ENCODE data around the gene FNIP1.

FNIP1 gene

GRCh38 chr5:131794586-131794985 is 2.2 kb downstream of the FNIP1 start:
- no peak for DNase-seq
- no peak overlapping the region for H3K27ac ChIP-seq (ENCODE audit: low read length)
- peak overlapping the region; percentile 70; the same call in 1 of the 2 replicates for H3K4me2 ChIP-seq (ENCODE audit: low read depth, low read length)
- H4K20me1 ChIP-seq (ENCODE audit: insufficient read depth, low read length): no peaks in the 10 kb centered on the region; the same call in 1 of the 2 replicates
- H3K36me3 ChIP-seq (replicated peaks; ENCODE audit: insufficient read depth, low read length): no peaks in the 10 kb centered on the region
- H3K27me3 ChIP-seq (replicated peaks; ENCODE audit: insufficient read depth, low read length): no peaks in the 10 kb centered on the region
- H2AFZ ChIP-seq (ENCODE audit: low read length): no peak overlapping the region
- peaks cover 72% of the 10 kb centered on the region for H3K79me2 ChIP-seq (ENCODE audit: low read length)
- TF ChIP-seq EZH2phosphoT487 (IDR thresholded peaks at IDR 0.05; ENCODE audit: low read length) (no peak), CTCF (IDR thresholded peaks at IDR 0.05; ENCODE audit: low read length) (no peak), EZH2 (optimal IDR thresholded peaks at IDR 0.05; ENCODE audit: low read depth, low read length) (no peak)
- H3K9me2 ChIP-seq (replicated peaks; ENCODE audit: insufficient read depth, low read length): no peaks in the 10 kb centered on the region
- no peaks in the 10 kb centered on the region for H3F3A ChIP-seq (ENCODE audit: insufficient read depth, low read length)
- no peak overlapping the region for H3K4me3 ChIP-seq (ENCODE audit: low read length)
- no peak overlapping the region for H3K9ac ChIP-seq (ENCODE audit: low read length)
- H3K9me3 ChIP-seq (replicated peaks; ENCODE audit: insufficient read depth, low read length): no peaks in the 10 kb centered on the region
- peaks cover 17% of the 10 kb centered on the region for H3K4me1 ChIP-seq (ENCODE audit: low read length)

GRCh38 chr5:131792896-131793295 is 3.9 kb downstream of the FNIP1 start:
- Histone ChIP-seq H3K9ac (ENCODE audit: low read length) (no peak overlapping the region), H3K27me3 (replicated peaks; ENCODE audit: insufficient read depth, low read length) (no peaks in the 10 kb centered on the region), H3K27ac (ENCODE audit: low read length) (no peak overlapping the region), H3K9me2 (replicated peaks; ENCODE audit: insufficient read depth, low read length) (no peaks in the 10 kb centered on the region), H3K79me2 (ENCODE audit: low read length) (peaks cover 88% of the 10 kb centered on the region), H3K4me3 (ENCODE audit: low read length) (no peak overlapping the region), H2AFZ (ENCODE audit: low read length) (no peak overlapping the region), H3K4me1 (ENCODE audit: low read length) (peaks cover 17% of the 10 kb centered on the region), H3F3A (ENCODE audit: insufficient read depth, low read length) (no peaks in the 10 kb centered on the region), H3K4me2 (ENCODE audit: low read depth, low read length) (no peak overlapping the region), H3K9me3 (replicated peaks; ENCODE audit: insufficient read depth, low read length) (no peaks in the 10 kb centered on the region), H4K20me1 (ENCODE audit: insufficient read depth, low read length) (peaks cover 4% of the 10 kb centered on the region; the same call in 1 of the 2 replicates), H3K36me3 (replicated peaks; ENCODE audit: insufficient read depth, low read length) (no peaks in the 10 kb centered on the region)
- no peak for TF ChIP-seq EZH2phosphoT487 (IDR thresholded peaks at IDR 0.05; ENCODE audit: low read length)
- no peak for TF ChIP-seq EZH2 (optimal IDR thresholded peaks at IDR 0.05; ENCODE audit: low read depth, low read length)
- no peak for TF ChIP-seq CTCF (IDR thresholded peaks at IDR 0.05; ENCODE audit: low read length)
- no peak for DNase-seq

- Histone ChIP-seq H3K9ac (ENCODE audit: low read length) (no peak overlapping the region), H4K20me1 (ENCODE audit: insufficient read depth, low read length) (peaks cover 14% of the 10 kb centered on the region; the same call in 1 of the 2 replicates), H3F3A (ENCODE audit: insufficient read depth, low read length) (no peaks in the 10 kb centered on the region), H3K36me3 (replicated peaks; ENCODE audit: insufficient read depth, low read length) (no peaks in the 10 kb centered on the region), H3K4me3 (ENCODE audit: low read length) (no peak overlapping the region), H3K4me1 (ENCODE audit: low read length) (peaks cover 11% of the 10 kb centered on the region), H3K9me2 (replicated peaks; ENCODE audit: insufficient read depth, low read length) (no peaks in the 10 kb centered on the region), H3K9me3 (replicated peaks; ENCODE audit: insufficient read depth, low read length) (no peaks in the 10 kb centered on the region), H3K4me2 (ENCODE audit: low read depth, low read length) (no peak overlapping the region), H3K27ac (ENCODE audit: low read length) (no peak overlapping the region), H3K27me3 (replicated peaks; ENCODE audit: insufficient read depth, low read length) (no peaks in the 10 kb centered on the region), H2AFZ (ENCODE audit: low read length) (no peak overlapping the region), H3K79me2 (ENCODE audit: low read length) (peaks cover 99% of the 10 kb centered on the region)
- TF ChIP-seq EZH2 (optimal IDR thresholded peaks at IDR 0.05; ENCODE audit: low read depth, low read length): no peak
- TF ChIP-seq CTCF (IDR thresholded peaks at IDR 0.05; ENCODE audit: low read length): no peak
- no peak for TF ChIP-seq EZH2phosphoT487 (IDR thresholded peaks at IDR 0.05; ENCODE audit: low read length)
- no peak for DNase-seq
Observed at GRCh38 chr5:131791866-131792265, 5.0 kb downstream of the FNIP1 start.
